HG03159 (cell line): ENCODE measurements around the gene TENT4B.

Source experiments
- ATAC-seq: cut with Tn5 transposase; IDR thresholded peaks from one replicate; pipeline ENCODE4 v1.9.1; 2021; ENCODE audit warnings: mild to moderate bottlenecking, moderate library complexity; ENCODE audit not compliant: unreplicated experiment

The TENT4B gene

GRCh38 chr16:50254072-50254471 lies 101.0 kb downstream of the TENT4B start:
- no peak for ATAC-seq

DNA sequence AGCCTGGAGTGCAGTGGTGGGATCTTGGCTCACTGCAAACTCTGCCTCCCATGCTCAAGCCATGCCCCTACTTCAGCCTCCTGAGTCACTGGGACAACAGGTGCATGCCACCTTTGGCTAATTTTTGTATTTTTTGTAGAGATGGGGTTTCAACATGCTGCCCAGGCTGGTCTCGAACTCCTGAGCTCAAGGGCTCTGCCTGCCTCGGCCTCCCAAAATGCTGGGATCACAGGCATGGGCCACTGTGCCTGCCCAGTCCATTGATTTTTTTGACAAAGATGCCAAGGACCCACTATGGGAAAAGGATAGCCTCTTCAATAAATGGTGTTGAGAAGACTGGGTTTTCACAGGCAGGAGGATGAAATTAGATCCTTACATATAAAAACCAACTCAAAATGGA lies 102.4 kb downstream of the TENT4B start:
- ATAC-seq, result no peak

DNA sequence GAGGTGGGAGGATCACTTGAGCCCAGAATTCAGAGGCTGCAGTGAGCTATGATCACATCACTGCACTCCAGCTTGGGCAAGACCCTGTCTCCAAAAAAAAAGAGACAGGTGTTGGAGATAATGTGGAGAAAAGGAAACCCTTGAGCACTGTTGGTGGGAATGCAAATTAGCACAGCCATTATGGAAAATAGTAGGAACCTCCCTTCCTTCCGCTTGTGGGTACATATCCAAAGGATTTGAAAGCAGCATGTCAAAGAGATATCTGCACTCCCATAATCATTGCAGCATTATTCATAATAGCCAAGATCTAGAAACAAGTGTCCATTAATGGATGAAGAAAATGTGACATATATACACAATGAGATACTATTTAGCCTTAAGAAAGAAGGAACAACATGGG lies 103.5 kb downstream of the TENT4B start:
- no peak for ATAC-seq

DNA sequence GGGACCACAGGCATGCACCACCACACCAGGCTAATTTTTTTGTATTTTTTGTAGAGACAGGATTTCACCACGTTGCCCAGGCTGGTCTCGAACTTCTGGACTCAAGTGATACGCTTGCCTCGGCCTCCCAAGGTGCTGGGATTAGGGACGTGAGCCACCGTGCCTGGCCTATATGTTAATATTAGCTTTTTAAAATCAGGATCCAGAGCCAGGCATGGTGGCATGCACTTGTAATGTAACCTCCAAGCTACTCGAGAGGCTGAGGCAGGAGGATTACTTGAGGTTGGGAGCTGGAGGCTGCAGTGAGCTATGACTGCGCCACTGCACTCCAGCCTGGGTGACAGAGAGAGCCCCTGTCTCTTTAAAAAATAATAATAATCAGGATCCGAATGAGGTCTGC lies 104.8 kb downstream of the TENT4B start:
- no peak for ATAC-seq

DNA sequence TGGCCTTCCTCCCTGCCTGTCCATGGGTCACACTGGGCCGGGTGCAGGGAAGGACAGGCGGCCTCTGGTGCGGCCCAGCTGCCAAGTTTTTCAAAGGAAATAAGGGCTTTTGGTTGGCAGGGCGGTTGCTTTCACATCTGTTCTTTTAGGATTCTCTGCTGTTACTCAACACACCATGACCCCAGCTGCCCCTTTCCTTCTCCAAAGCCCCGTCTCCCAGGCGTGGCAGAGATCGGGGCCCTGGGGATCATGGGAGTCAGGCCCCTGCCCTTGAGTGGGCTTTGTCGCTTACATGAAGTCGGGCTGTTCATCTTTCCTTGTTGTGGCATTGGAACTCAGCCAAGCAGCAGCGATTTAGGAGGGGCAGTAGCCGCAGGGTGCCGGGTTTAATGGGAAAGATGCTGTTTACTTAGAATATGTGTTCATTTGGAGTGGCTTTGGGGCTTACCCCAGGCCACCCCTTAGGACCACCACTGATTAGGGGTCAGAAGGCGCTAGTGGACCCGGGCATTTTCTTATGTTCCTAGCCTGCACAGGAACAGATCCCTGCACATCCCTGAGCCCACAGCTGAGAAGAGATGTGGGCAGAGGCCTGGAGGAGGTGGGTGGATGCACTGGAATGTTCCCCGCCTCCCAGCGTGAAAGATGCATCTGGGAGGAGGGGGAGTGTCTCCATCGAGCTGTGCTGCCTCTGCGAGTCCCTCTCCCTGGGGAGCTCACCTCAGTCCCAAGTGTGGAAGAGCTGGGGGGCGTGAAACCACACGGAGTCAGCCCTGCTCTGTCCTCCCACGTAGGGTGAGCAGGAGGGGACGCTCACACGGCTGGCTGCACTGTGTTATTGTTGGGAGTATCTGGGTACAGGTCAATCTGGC lies 106.5 kb downstream of the TENT4B start:
- ATAC-seq, result no peak

- no peak for ATAC-seq
Measured at GRCh38 chr16:50260206-50261159, 107.4 kb downstream of the TENT4B start.

DNA sequence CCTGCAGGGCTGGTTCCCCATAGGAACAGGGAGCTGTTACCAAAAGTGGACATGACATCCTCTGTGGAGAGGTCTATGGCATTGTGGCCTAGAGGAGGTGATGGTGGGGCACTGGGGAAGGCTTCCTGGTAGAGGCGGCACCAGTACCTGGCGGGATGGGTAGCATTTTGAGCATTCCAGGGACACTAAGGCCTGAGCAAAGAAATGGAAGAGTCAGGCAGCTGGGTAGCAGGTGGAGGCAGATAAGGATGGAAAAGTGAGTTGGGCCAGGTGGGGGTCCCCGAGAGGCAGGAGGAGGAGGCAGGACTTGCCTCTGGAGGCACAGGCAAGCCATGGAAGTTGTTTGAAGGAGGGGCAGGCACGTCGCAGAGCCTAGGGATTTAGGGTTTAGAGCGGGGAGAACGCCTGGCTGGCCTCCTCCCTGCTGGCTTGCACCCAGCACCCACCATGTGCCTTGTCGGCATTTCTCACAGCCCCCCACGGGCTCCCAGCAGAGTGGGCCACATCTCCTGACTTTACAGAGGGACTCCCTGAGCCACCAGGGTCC lies 108.1 kb downstream of the TENT4B start:
- ATAC-seq, result no peak

- ATAC-seq, result no peak
Measured at GRCh38 chr16:50261707-50262235, 108.7 kb downstream of the TENT4B start.

DNA sequence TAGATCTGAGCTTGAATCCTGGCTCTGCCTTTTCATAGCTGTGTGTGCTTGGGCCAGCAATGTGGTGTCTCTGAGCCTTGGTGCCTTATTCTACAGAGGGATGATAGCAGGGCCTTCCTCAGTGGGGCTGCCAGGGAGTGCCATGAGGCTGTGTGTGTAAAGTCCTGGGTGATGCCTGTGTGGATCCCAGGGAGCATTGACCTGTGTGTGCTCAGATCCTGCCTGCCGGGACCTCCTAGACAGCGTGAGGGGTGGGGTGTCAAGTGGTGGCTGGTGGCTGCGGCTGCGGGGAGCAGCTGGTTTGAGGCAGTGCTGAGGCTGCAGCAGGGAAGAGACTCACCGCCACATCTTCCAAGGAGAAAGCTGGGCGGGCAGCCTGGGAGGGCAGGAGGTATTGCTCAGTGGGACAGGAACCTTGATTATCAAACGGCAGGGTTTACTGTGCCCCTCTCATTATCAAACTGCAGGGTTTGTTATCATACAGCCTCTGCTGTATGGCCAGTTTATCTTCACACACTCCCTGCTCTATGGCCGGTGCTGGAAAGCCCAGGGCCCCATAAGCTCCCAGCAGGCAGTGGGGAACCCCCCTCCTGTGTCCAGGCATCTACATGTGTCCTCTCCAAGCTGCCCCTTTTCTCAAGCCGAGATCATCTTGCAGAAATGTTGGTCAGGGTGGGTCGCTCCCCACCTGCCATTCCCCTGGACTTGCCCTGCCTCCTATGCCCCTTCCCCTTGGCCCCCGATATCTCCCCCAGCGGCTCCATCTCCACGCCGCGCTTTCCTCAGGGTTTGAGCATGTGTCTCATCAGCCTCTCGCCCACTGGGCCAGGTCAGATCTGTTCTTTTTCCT lies 110.2 kb downstream of the TENT4B start:
- ATAC-seq, result no peak

GRCh38 chr16:50263940-50264929 lies 111.1 kb downstream of the TENT4B start:
- ATAC-seq, result no peak

DNA sequence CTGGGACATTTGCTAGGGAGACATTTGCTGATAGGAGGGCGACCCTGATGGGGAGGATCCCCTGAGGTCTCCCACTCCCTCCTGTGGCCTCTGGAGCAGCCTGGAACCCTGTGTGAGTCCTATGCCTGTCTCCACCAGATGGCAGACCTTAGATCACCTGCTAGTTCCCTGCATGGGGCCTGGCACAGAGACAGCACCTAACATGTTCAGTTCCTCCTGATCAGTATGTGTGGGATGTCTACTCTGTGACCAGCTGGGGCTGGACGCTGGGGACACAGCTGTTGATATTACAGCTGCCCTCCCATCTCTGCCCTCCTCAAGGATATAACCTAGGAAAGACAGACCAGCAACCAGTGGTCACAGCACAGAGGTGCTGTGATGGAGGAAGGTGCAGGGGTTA lies 112.2 kb downstream of the TENT4B start:
- ATAC-seq, result no peak

DNA sequence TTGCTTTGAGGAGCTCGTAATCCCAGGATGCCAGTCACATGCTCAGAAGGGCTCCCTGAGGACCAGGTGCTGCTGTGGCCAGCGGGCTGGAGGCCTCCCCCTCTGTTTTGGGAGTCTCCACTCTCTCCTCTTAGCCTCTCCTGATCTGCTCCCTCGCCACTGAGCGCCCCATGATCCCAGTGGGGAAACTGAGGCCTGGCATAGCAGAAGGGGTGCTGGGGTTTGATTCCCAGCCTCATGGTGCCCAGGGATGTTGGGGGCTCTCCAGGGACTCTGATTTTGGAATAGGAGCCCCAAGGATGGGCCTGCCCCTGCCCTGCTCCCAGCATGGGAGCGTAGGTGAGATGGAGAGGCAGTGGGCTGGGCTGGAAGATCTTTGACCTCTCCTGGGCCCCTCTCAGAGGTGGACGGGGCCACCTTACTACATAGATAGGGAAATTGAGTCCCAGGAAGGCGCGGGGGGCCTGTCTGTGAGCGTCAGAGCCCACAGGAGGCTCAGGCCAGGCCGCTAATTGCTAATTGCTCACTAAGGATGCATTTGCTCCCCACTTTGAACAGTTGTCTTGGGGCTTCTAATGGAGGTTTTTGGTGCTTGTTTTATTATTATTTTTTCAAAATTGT lies 112.7 kb downstream of the TENT4B start:
- ATAC-seq, result no peak

DNA sequence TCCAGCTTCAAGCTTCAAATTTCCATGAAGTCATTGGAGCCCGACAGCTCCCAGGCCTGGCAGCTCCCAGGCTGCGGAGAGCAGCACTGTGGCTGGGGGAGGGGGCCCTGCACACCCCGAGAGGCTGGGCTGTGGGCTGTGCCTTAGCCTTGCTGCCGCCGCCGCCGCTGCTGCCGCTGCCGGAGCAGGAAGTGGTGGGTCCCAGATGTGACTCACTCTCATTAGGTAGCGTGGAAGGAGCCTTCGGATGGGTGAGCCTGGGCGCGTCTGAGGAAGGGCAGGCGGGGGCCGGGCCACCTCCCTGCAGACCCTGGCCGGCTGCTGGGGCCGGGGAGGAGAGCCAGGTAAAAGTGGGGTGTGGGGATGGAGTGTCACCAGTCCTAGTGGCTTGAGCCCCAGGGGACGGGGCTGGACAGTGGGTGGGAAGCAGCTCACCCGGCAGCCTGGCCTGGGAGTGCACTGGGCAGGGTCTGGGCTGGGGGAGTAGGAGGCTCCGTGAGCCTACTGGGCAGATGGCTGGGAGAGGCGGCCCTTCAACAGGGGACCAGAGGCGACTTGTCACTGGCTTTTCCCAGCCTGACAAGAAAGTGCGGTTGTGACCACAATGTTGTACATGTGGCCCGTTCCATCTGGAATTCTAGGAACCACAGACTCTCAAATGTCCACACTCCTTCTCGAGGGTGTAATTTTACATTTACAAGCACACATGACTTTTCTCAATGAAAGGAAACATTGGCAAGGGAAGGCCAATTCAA lies 113.4 kb downstream of the TENT4B start, which contains the start of gene ADCY7:
ADCY7 (plus strand) TSS at position 215 of the 755 bp plus-strand sequence. CDS start 21,629 bp downstream, outside the sequence.
- ATAC-seq, result peak; percentile 87

DNA sequence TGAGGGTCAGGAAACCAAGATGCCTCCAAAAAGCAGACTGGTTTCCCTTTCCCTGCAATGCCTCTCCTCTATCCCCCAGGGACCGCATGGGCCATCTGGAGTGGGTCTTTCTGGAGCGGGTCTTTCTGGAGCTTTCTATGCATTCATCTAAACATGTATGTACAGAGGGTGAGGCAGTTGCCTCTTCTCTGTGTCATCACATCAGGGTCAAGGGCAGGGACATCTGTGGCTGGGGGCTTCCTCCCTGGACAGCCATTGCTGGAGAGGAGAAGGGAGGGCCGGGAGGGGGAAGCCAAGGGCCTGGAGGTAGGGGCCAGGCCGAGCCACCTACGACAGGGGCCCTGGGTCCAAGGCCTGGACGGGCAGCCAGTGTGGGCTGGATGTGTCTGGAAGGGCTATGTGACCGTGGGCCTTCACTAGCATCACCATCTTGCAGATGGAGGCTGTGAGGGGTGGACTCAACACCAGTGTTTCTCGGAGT lies 114.1 kb downstream of the TENT4B start:
- no peak for ATAC-seq

DNA sequence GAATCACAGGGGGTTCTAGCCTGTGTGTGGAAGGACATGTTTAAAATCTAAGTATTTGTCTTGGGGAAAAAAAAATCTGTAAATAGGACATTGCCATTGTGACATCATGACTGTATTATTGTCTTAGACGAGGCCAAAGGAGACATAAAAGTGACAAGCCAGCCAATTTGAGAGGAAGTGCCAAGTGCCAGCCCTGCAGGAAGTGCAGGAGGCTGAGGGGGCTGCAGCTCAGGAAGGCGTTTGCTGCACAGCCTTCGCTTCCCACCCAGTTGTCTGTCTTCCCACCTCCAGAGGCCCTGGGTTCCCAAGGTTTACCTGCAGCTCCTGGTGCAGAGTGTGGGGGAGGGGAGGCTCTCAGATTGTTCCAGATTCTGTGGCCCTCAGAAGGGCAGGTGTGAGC lies 114.5 kb downstream of the TENT4B start:
- no peak for ATAC-seq

DNA sequence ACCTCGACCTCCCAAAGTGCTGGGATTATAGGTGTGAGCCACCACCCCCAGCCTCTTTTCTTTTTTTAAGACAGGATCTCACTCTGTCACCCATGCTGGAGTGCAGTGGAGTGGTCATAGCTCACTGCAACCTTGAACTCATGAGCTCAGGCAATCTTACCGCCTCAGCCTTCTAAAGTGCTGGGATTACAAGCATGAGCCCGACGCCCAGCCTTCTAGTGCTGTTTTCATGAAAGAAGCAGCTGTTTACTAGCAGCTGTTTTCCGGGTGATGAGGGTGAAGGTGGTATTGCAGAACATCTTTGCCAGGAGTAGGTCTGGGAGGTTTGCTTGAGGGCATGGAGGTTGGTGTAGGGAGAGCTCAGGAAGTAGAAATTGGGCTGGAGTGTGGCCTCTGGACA lies 115.2 kb downstream of the TENT4B start:
- no peak for ATAC-seq

DNA sequence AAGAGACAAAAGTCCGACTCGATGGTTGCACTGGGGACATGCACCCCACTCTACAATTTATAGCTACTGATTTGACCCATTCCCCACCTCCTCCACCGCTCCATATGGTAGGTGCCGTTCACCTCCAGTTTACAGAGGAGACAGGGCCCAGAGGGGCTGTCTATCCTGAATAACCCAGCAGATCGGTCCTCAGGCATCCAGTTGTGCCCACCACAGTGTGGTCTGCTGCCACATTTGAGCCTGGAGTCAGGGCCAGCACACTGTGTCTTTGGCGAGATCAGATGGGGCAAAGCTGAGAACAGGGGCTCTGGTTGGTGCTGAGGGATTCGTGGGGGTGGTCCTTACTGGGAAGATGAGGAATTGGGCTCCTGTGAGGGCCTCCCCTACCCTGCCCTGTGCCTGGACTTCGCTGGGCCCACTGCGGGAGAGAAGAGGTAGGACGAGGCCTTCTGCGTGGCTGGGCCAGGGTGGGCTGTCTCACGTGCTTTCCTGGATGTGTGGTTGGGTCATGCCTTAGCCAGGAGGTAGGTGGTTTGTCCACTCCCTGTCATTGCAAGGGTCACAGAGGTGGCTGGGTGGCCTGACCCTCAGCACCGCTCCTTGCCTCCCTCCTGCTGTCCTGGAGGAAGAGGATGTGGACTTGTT lies 116.1 kb downstream of the TENT4B start:
- no peak for ATAC-seq
